NCI-H82 treated with DMSO at 0.1 percent for 48 hours (cell line): ENCODE results near the gene LANCL1.

Experiments used
- DNase-seq: peaks from one replicate; lab custom pipeline; 2025; ENCODE audit not compliant: unreplicated experiment; lab: John Stamatoyannopoulos, UW

Gene LANCL1

GRCh38 chr2:210476194-210477128, at the start of gene LANCL1:
Gene LANCL1 (minus strand): TSS chr2:210476759. CDS start chr2:210476396, 363 bp downstream.
- peak; percentile 90 for DNase-seq

DNA sequence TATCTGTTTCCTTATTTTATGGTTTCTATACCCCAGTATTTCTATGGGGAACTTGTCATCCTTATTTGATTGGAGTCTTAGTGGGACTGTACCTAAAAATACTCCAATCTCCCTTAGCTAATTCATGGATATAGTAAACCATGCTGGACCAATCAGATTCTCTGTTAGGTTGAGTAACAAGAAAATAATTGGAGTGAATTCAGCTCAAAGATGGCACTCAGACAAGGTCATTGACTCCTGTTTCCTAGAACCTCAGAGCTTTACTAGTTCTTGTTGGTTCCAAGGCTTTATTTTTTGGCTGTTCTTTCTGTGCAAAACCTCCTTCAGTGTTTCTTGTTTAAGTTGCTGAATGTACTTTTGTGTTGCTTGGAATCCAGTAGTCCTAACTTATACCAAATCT, 48.0 kb upstream of the LANCL1 start:
- no peak for DNase-seq

- DNase-seq = no peak
These were observed 47.2 kb upstream of the LANCL1 start for GRCh38 chr2:210523650-210524289.

DNA sequence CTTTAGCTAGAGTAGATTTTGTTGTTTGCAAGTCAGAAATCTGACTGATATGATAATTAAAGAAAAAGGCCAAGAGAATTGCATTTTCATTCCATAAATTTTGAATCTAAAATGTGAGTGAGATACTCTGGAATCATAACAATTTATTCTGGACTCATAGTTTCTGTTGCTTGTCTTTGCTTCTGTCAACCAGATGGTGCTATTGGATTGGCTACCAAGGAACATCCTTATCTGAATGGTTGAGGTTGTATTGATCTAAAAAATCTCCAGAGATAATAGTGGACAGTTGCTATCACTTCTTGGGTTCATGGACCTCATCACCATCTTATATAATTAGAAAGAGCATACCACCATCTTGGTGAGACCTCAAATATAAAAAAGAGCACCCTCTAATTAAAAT, 45.8 kb upstream of the LANCL1 start:
- DNase-seq = no peak

DNA sequence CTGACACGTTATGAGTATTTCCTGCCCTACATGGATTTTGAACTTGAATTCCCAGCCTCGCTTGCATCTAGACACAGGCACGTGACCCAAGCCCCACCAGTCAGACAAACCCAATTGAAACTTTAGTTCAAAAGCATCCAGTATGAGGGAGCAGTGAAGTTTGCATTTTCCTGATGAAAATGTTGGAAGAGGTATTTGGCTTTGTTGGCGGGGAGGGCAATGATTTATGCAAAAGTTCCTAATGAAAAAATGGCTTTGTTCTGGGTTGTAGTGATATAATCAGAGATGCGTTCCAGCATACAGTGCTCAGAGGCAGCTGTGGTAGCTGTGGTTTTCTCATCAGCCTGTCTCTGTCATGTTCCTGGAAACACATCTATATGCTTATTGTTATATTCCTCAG, 43.0 kb upstream of the LANCL1 start:
- DNase-seq = no peak

- DNase-seq = no peak
These were observed 40.7 kb upstream of the LANCL1 start for GRCh38 chr2:210517264-210517663.

DNA sequence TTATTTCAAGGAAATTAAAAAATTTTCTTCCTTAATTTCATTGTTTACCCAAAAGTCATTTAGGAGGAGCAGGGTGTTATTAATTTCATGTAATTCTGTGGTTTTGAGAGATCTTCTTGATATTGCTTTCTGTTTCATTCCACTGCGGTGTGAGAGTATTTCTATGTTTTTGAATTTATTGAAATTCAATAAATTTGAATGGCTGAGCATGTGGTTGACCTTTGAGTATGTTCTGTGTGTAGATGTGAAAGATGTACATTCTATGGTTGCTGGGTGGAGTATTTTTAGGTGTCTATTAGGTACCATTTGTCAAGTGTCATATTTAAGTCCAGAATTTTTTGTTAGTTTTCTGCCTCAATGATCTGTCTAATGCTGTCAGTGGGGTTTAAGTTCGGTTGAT, 39.4 kb upstream of the LANCL1 start:
- no peak for DNase-seq

- DNase-seq = no peak
These were observed 27.2 kb upstream of the LANCL1 start for GRCh38 chr2:210503725-210504191.

GRCh38 chr2:210503001-210503623, 26.6 kb upstream of the LANCL1 start:
- DNase-seq = peak; percentile 3

- DNase-seq = no peak
These were observed 20.0 kb upstream of the LANCL1 start for GRCh38 chr2:210496512-210496911.

- no peak for DNase-seq
These were observed 17.0 kb upstream of the LANCL1 start for GRCh38 chr2:210493528-210493927.

- DNase-seq = no peak
These were observed 5.1 kb upstream of the LANCL1 start for GRCh38 chr2:210481601-210482175.

GRCh38 chr2:210480764-210481163, 4.2 kb upstream of the LANCL1 start:
- no peak for DNase-seq

DNA sequence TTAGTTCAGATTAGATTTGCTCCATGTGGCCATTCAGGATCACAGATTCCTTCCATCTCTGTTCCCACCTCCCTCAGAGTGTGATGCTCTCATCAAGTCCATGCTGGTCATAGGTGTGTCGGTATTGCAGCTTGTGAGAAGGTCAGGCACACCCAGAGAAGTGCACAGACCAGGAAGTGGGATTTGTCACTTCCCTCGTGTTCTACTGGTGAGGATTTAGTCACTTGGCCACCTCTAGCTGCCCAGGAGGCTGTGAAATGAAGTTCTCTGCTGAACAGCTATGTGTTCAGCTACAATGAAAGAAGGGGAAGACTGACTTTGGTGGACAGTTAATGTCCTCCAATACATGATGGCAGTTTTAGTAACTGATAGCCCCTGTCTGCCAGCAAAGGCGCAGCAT, 3.5 kb upstream of the LANCL1 start:
- DNase-seq = no peak

- no peak for DNase-seq
These were observed 2.1 kb upstream of the LANCL1 start for GRCh38 chr2:210478661-210479060.

DNA sequence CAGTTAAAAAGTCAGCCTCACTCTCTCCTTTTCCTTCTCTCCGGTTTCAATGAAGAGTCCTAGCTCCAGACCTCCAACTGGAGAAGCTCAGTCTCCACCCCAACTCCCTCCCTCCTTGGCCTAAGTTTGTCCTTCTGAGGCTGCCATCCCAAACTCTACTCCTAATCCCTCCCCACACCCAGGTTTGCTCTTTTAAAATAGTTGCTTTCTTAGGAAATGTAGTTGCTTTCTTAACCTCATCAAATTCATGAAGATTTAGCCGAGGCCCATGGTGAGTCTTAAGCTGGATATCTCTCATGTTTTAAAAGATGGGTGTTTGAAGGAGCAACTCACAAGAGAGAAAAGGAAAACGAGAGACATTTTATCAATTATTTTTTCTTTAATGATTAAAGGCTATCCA, 937 bp upstream of the LANCL1 start:
- no peak for DNase-seq

DNA sequence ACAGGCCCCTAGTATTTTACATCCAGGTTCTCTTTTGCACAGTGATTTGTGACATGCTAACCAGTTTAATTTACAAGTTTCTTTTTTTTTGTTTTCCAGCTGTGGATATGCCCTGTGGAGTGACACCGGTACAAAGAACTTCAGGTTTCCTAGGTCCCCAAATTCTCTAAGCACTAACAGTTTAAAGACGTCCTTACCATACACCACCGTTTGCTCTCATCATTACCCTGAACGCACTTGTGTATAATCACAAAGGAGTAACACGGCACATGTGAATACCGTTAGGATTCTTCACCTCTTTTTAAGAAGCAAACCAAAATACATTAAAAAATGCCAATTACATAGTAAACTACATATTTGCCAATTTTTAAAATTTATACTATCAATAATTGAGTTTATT, 853 bp downstream of the LANCL1 start:
- no peak for DNase-seq

DNA sequence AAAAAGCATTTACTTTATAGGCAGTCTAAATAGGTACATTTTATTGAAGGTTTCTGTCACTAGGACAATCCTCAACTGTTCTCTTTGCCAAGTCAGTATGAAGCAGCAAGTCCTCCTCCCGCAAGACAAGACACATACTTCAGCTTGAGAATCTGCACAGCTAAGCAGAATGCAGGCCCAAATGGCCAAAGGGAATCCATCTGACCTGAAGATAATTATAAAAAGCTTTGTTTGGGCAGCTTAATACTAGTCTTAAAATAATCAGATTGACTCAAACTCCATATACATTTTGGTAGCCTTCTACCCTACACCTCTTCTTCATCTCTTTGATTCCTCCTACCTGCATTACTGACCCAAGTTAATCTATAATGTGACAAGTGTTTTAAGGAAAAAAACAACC, 1.8 kb downstream of the LANCL1 start:
- DNase-seq = no peak

DNA sequence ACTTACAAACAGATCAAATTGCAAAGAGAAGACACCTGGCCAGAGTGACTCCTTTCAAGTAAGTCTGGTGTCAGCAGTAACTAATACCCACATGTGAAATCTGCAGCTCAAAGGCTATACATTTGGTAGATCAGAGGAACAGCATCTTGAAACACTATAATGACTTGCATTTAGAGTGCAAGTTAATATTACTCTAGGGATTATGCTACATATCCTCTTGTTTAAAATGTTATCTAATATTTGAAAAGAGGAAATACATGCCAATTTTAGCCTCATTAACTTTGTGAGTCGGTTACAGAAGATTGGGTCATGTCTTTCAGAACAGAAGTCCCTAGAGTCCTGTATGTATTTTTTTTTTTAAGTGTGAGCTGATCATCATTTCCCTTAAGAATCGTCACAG, 15.2 kb downstream of the LANCL1 start:
- no peak for DNase-seq

- DNase-seq = no peak
These were observed 16.0 kb downstream of the LANCL1 start for GRCh38 chr2:210460322-210461227.
